ENCODE measurements around the gene BIRC5. TPM values are rescaled to one million over a fixed set of nuclear protein-coding genes. Genes with fewer than 3 reads are reported as not detected.

Gene BIRC5
- total and polyA plus RNA-seq, 9 donors = 0.11 to 1.4 (median 0.73) TPM; not detected in 2

DNA sequence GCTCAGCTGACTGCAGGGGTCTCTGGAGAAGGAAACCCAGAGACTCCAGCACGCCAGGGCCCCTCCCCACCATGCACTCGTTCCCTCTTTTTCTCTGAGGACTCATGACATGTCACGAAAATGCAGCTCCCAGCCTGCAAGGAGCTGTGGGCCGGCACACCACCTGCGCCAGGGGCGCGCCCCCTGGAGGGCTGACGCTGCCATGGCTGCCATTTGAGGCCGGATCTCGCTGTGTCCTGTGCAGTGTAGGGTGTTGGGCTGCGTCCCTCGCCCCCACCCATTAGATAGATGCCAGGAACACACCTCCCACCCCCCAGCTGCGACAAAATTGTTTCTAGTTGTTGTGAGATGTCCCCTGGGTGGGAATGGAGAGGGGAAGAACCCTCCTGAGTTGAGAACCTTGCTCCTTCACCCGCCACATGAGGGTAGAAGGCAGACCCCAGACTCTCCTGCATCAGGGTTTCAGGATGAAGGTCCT lies 37.5 kb upstream of the BIRC5 start:
- peaks cover 28% of the 10 kb centered on the region for H3K4me1 ChIP-seq (ENCODE audit: insufficient read depth)
- 26 to 47% (median 46%) methylated on average over 14 of the region's 14 CpGs for WGBS, 3 donors

GRCh38 chr17:78179372-78179771 lies 34.7 kb upstream of the BIRC5 start:
- intact Hi-C loops (cut with DNase I) = loop anchor here in 2 of 4 donors (5.0 kb wide), 1 partner anchor 67 kb away; no protein-coding TSS in a partner anchor
- peak in 2 of 5 donors; percentile 36 to 47 for DNase-seq
- Histone ChIP-seq H3K36me3 (no peaks in the 10 kb centered on the region), H3K4me1 (ENCODE audit: insufficient read depth) (peaks cover 17% of the 10 kb centered on the region), H3K27ac (peak overlapping the region; percentile 71 to 84), H3K4me3 (no peak overlapping the region), H3K9me3 (no peaks in the 10 kb centered on the region), H3K27me3 (no peaks in the 10 kb centered on the region)
- WGBS, 3 donors = 84 to 86% (median 85%) methylated on average over 17 of the region's 17 CpGs
- TF ChIP-seq, protein P1, sequence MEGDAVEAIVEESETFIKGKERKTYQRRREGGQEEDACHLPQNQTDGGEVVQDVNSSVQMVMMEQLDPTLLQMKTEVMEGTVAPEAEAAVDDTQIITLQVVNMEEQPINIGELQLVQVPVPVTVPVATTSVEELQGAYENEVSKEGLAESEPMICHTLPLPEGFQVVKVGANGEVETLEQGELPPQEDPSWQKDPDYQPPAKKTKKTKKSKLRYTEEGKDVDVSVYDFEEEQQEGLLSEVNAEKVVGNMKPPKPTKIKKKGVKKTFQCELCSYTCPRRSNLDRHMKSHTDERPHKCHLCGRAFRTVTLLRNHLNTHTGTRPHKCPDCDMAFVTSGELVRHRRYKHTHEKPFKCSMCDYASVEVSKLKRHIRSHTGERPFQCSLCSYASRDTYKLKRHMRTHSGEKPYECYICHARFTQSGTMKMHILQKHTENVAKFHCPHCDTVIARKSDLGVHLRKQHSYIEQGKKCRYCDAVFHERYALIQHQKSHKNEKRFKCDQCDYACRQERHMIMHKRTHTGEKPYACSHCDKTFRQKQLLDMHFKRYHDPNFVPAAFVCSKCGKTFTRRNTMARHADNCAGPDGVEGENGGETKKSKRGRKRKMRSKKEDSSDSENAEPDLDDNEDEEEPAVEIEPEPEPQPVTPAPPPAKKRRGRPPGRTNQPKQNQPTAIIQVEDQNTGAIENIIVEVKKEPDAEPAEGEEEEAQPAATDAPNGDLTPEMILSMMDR (IDR thresholded peaks at IDR 0.05) = no peak
- TF ChIP-seq EP300 (IDR thresholded peaks at IDR 0.05) (no peak), POLR2A (IDR thresholded peaks at IDR 0.05) (no peak)

More for the DNA sequence above, 37.5 kb upstream of the BIRC5 start:
- TF ChIP-seq EP300 (IDR thresholded peaks at IDR 0.05) (no peak), POLR2A (IDR thresholded peaks at IDR 0.05) (no peak)
- TF ChIP-seq, protein P1 (IDR thresholded peaks at IDR 0.05) = peak; percentile 67 to 77 (median 68)
- Histone ChIP-seq H3K27me3 (no peaks in the 10 kb centered on the region), H3K36me3 (no peaks in the 10 kb centered on the region), H3K4me3 (no peak overlapping the region), H3K27ac (no peak overlapping the region), H3K9me3 (no peaks in the 10 kb centered on the region)
- intact Hi-C loops (cut with DNase I) = loop anchor here (1.0 to 5.0 kb wide), 3 partner anchors 64 kb away; no protein-coding TSS in a partner anchor
- DNase-seq = peak; percentile 58 to 83 (median 75)

DNA sequence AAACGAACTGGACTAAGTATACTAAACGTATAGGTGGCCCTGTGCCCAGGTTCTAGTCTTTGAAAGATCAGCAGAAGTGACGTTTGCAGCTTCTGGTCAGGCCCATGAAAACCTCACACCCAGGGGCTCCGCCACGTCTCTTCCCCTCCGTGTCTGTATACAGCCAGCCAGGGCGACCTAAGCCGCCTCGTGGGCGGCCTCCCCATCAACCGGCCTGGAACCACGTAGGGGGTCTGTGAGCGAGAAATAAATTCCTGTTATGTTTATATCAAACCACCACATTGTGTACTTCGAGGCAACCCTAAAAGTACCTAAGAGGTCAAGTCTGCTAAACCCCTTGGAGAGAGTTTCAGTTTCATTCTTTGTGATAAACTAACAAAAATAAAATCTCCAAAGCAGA lies 34.0 kb upstream of the BIRC5 start:
- Histone ChIP-seq H3K27ac (peak overlapping the region; percentile 71 to 84), H3K27me3 (no peaks in the 10 kb centered on the region), H3K36me3 (no peaks in the 10 kb centered on the region), H3K4me3 (no peak overlapping the region), H3K4me1 (ENCODE audit: insufficient read depth) (peaks cover 18% of the 10 kb centered on the region), H3K9me3 (no peaks in the 10 kb centered on the region)
- intact Hi-C loops (cut with DNase I) = loop anchor here in 1 of 4 donors (1.0 kb wide), 1 partner anchor 31 kb away; no protein-coding TSS in a partner anchor
- 10 to 35% (median 20%) methylated on average over 14 of the region's 14 CpGs for WGBS, 3 donors
- no peak for TF ChIP-seq EP300 (IDR thresholded peaks at IDR 0.05)
- no peak for TF ChIP-seq POLR2A (IDR thresholded peaks at IDR 0.05)
- peak in 1 of 5 donors; percentile 67 for DNase-seq

GRCh38 chr17:78180508-78180907 lies 33.5 kb upstream of the BIRC5 start:
- no peak for DNase-seq
- peak overlapping the region; percentile 71 to 84 for H3K27ac ChIP-seq
- H3K4me3 ChIP-seq = no peak overlapping the region
- intact Hi-C loops (cut with DNase I) = loop anchor here in 1 of 4 donors (1.0 kb wide), 1 partner anchor 31 kb away; no protein-coding TSS in a partner anchor
- TF ChIP-seq, protein P1 (IDR thresholded peaks at IDR 0.05) = no peak
- TF ChIP-seq POLR2A (IDR thresholded peaks at IDR 0.05) (no peak), EP300 (IDR thresholded peaks at IDR 0.05) (no peak)
- H3K9me3 ChIP-seq = no peaks in the 10 kb centered on the region
- H3K36me3 ChIP-seq = no peaks in the 10 kb centered on the region
- H3K27me3 ChIP-seq = no peaks in the 10 kb centered on the region
- WGBS, 3 donors = 52 to 60% (median 56%) methylated on average over 2 of the region's 2 CpGs
- H3K4me1 ChIP-seq (ENCODE audit: insufficient read depth) = peaks cover 16% of the 10 kb centered on the region

GRCh38 chr17:78182504-78182903 lies 31.5 kb upstream of the BIRC5 start:
- H3K4me1 ChIP-seq (ENCODE audit: insufficient read depth) = peaks cover 19% of the 10 kb centered on the region
- 94 to 96% (median 95%) methylated on average over 13 of the region's 13 CpGs for WGBS, 3 donors
- DNase-seq = no peak
- H3K27me3 ChIP-seq = no peaks in the 10 kb centered on the region
- H3K36me3 ChIP-seq = no peaks in the 10 kb centered on the region
- intact Hi-C loops (cut with DNase I) = no loop called here
- no peaks in the 10 kb centered on the region for H3K9me3 ChIP-seq
- H3K27ac ChIP-seq = no peak overlapping the region
- no peak for TF ChIP-seq POLR2A (IDR thresholded peaks at IDR 0.05)
- TF ChIP-seq, protein P1 (IDR thresholded peaks at IDR 0.05) = no peak
- TF ChIP-seq EP300 (IDR thresholded peaks at IDR 0.05) = no peak
- no peak overlapping the region for H3K4me3 ChIP-seq

Data from ovary (tissue), 9 donors.